Spinal cord (tissue), 10 donors: ENCODE measurements around the gene KSR2. TPM values are rescaled to one million over a fixed set of nuclear protein-coding genes. Genes with fewer than 3 reads are reported as not detected.

Source experiments
- DNase-seq, 6 donors: peaks; one replicate each; pipeline versions ENCODE4 v3.0.0 to v3.0.0-alpha.2; 2013 to 2015; ENCODE audit warnings: low spot score in 6 of 6, low read depth in 4 of 6
- H3K27ac ChIP-seq: one replicate; pipeline ENCODE4 v1.5.1; 2013; ENCODE audit warnings: low read depth, low read length, control low read depth
- H3K27me3 ChIP-seq: one replicate; pipeline ENCODE4 v1.6.1; 2013; ENCODE audit warnings: low read length; ENCODE audit not compliant: control insufficient read depth, insufficient read depth
- H3K36me3 ChIP-seq: one replicate; pipeline ENCODE4 v1.6.1; 2013; ENCODE audit warnings: low read length; ENCODE audit not compliant: control insufficient read depth, insufficient read depth
- H3K4me1 ChIP-seq: one replicate; pipeline ENCODE4 v1.6.1; 2013; ENCODE audit warnings: low read length; ENCODE audit not compliant: control insufficient read depth, insufficient read depth
- H3K4me3 ChIP-seq: one replicate; pipeline ENCODE4 v1.5.1; 2013; ENCODE audit warnings: low read depth, low read length, control low read depth
- H3K9me3 ChIP-seq: one replicate; pipeline ENCODE4 v1.6.1; 2013; ENCODE audit warnings: low read length; ENCODE audit not compliant: control insufficient read depth, insufficient read depth
- WGBS: methylation state at CpG from one replicate; pipeline ENCODE4 v1.1.5; 2013; ENCODE audit warnings: missing lambda C conversion rate; ENCODE audit not compliant: insufficient coverage; 5-methylcytosine and 5-hydroxymethylcytosine counted together
- polyA plus RNA-seq, 2 donors: library from polyadenylated mRNA; unstranded; fragments of 120-200 nt; gene quantifications; one replicate each; pipeline ENCODE4 v1.2.1, GENCODE V29; 2013; ENCODE audit not compliant: insufficient read length in 2 of 2
- total RNA-seq, 2 donors: library from RNA; depleted of rRNA in 1 of 2; stranded (reverse); fragments of 120-200 nt in 1 of 2; fragments of >200 nt in 1 of 2; gene quantifications; one replicate each; pipeline versions ENCODE4 v1.2.3 to v1.2.4, GENCODE V29; 2013 to 2014
- donor health status: healthy.

KSR2 gene
- total and polyA plus RNA-seq, 4 donors: 2.5 to 10.0 (median 5.6) TPM

GRCh38 chr12:117596968-117597367 is 371.8 kb downstream of the KSR2 start:
- Histone ChIP-seq H3K36me3 (no peaks in the 10 kb centered on the region), H3K27ac (no peak overlapping the region), H3K4me3 (no peak overlapping the region), H3K9me3 (no peaks in the 10 kb centered on the region), H3K4me1 (peaks cover 5% of the 10 kb centered on the region), H3K27me3 (no peaks in the 10 kb centered on the region)
- DNase-seq: peak in 1 of 6 donors; percentile 57
- no CpG with 5 or more reads among the region's 6 CpGs for WGBS

- Histone ChIP-seq H3K4me3 (no peak overlapping the region), H3K36me3 (no peaks in the 10 kb centered on the region), H3K27me3 (no peaks in the 10 kb centered on the region), H3K9me3 (no peaks in the 10 kb centered on the region), H3K27ac (no peak overlapping the region), H3K4me1 (peaks cover 5% of the 10 kb centered on the region)
- no peak for DNase-seq
- 100% methylated on average over 1 of the region's 1 CpG for WGBS
These were observed 373.0 kb downstream of the KSR2 start for GRCh38 chr12:117595751-117596150.

GRCh38 chr12:117594481-117594880 is 374.3 kb downstream of the KSR2 start:
- Histone ChIP-seq H3K4me1 (peaks cover 5% of the 10 kb centered on the region), H3K27ac (no peak overlapping the region), H3K4me3 (no peak overlapping the region), H3K9me3 (no peaks in the 10 kb centered on the region), H3K36me3 (no peaks in the 10 kb centered on the region), H3K27me3 (no peaks in the 10 kb centered on the region)
- DNase-seq: no peak
- 80% methylated on average over 1 of the region's 4 CpGs for WGBS

- Histone ChIP-seq H3K9me3 (no peaks in the 10 kb centered on the region), H3K4me3 (no peak overlapping the region), H3K36me3 (no peaks in the 10 kb centered on the region), H3K27me3 (no peaks in the 10 kb centered on the region), H3K27ac (no peak overlapping the region), H3K4me1 (peaks cover 5% of the 10 kb centered on the region)
- 24% methylated on average over 4 of the region's 7 CpGs for WGBS
- DNase-seq: peak in 1 of 6 donors; percentile 82
These were observed 374.9 kb downstream of the KSR2 start for GRCh38 chr12:117593815-117594400.

GRCh38 chr12:117592588-117593305 is 376.0 kb downstream of the KSR2 start:
- H3K27me3 ChIP-seq: no peaks in the 10 kb centered on the region
- DNase-seq: peak in 1 of 6 donors; percentile 49
- peaks cover 5% of the 10 kb centered on the region for H3K4me1 ChIP-seq
- no peaks in the 10 kb centered on the region for H3K36me3 ChIP-seq
- H3K27ac ChIP-seq: no peak overlapping the region
- no peak overlapping the region for H3K4me3 ChIP-seq
- 59% methylated on average over 8 of the region's 9 CpGs for WGBS
- no peaks in the 10 kb centered on the region for H3K9me3 ChIP-seq

- DNase-seq: no peak
- no peaks in the 10 kb centered on the region for H3K27me3 ChIP-seq
- no peak overlapping the region for H3K27ac ChIP-seq
- H3K36me3 ChIP-seq: no peaks in the 10 kb centered on the region
- no peaks in the 10 kb centered on the region for H3K9me3 ChIP-seq
- peaks cover 8% of the 10 kb centered on the region for H3K4me1 ChIP-seq
- WGBS: 40% methylated on average over 1 of the region's 2 CpGs
- H3K4me3 ChIP-seq: no peak overlapping the region
These were observed 377.8 kb downstream of the KSR2 start for GRCh38 chr12:117590999-117591398.

GRCh38 chr12:117590386-117590785 is 378.4 kb downstream of the KSR2 start:
- Histone ChIP-seq H3K4me3 (no peak overlapping the region), H3K4me1 (peaks cover 8% of the 10 kb centered on the region), H3K27me3 (no peaks in the 10 kb centered on the region), H3K36me3 (no peaks in the 10 kb centered on the region), H3K9me3 (no peaks in the 10 kb centered on the region), H3K27ac (no peak overlapping the region)
- 100% methylated on average over 1 of the region's 3 CpGs for WGBS
- no peak for DNase-seq

GRCh38 chr12:117589021-117589420 is 379.8 kb downstream of the KSR2 start:
- no CpG with 5 or more reads among the region's 1 CpG for WGBS
- no peak overlapping the region for H3K4me3 ChIP-seq
- H3K27ac ChIP-seq: no peak overlapping the region
- H3K9me3 ChIP-seq: no peaks in the 10 kb centered on the region
- no peak for DNase-seq
- H3K4me1 ChIP-seq: peaks cover 8% of the 10 kb centered on the region
- no peaks in the 10 kb centered on the region for H3K36me3 ChIP-seq
- no peaks in the 10 kb centered on the region for H3K27me3 ChIP-seq

- WGBS: 20% methylated on average over 11 of the region's 12 CpGs
- Histone ChIP-seq H3K27ac (no peak overlapping the region), H3K4me1 (peaks cover 7% of the 10 kb centered on the region), H3K27me3 (peaks cover 4% of the 10 kb centered on the region), H3K9me3 (no peaks in the 10 kb centered on the region), H3K36me3 (no peaks in the 10 kb centered on the region), H3K4me3 (no peak overlapping the region)
- DNase-seq: peak in 2 of 6 donors; percentile 41 to 69
These were observed 381.0 kb downstream of the KSR2 start for GRCh38 chr12:117587631-117588287.
